CD4-positive, alpha-beta T cell (primary cell): ENCODE data around the gene MKNK2. TPM values are rescaled to one million over a fixed set of nuclear protein-coding genes. Genes with fewer than 3 reads are reported as not detected.

ENCODE experiments used
- ATAC-seq: fragments of 200-7000 bp; cut with Tn5 transposase; one replicate; pipeline ENCODE4 v1.10.0; 2022; ENCODE audit warnings: mild to moderate bottlenecking; ENCODE audit not compliant: poor library complexity
- CTCF ChIA-PET: fragments of 350-600 bp; sonication (Branson Sonifier 250); formaldehyde crosslinking; loops from one replicate; lab custom pipeline; 2021; ENCODE audit warnings: antibody characterized with exemption, inconsistent platforms; lab: Charles Lee
- POLR2A ChIA-PET: fragments of 350-600 bp; sonication (Branson Sonifier 250); formaldehyde crosslinking; loops from one replicate; lab custom pipeline; 2021; ENCODE audit warnings: antibody characterized with exemption, inconsistent platforms; lab: Charles Lee
- DNase-seq, 14 experiments: peaks; one replicate each; pipeline ENCODE4 v3.0.0-alpha.2; 2013 to 2020; ENCODE audit warnings: mixed read lengths in 2 of 14
- H3K27ac ChIP-seq, 2 donors: one replicate each; pipeline versions ENCODE4 v1.5.1 to v1.7.0; 2013; ENCODE audit warnings: low read length in 2 of 2, low read depth in 1 of 2, mild to moderate bottlenecking in 1 of 2
- H3K27me3 ChIP-seq, 2 experiments: 1 replicate in 1 of 2; 2 replicates in 1 of 2; pipeline versions ENCODE4 v1.6.1 to v1.7.0; 2013; ENCODE audit warnings: low read length in 2 of 2, control low read depth in 1 of 2, mild to moderate bottlenecking in 1 of 2, moderate library complexity in 1 of 2; ENCODE audit not compliant: insufficient read depth in 2 of 2, control insufficient read depth in 1 of 2
- H3K36me3 ChIP-seq: one replicate; pipeline ENCODE4 v1.6.1; 2013; ENCODE audit warnings: low read length, control low read depth; ENCODE audit not compliant: insufficient read depth
- H3K4me1 ChIP-seq: one replicate; pipeline ENCODE4 v1.6.1; 2013; ENCODE audit warnings: low read length, control low read depth; ENCODE audit not compliant: insufficient read depth
- H3K4me3 ChIP-seq: one replicate; pipeline ENCODE4 v1.5.1; 2013; ENCODE audit warnings: mild to moderate bottlenecking, low read length, moderate library complexity
- H3K9me3 ChIP-seq, 2 experiments: 1 replicate in 1 of 2; 2 replicates in 1 of 2; pipeline versions ENCODE4 v1.6.1 to v1.7.0; 2013; ENCODE audit warnings: low read length in 2 of 2, mild to moderate bottlenecking in 2 of 2, control low read depth in 1 of 2, moderate library complexity in 1 of 2; ENCODE audit not compliant: control insufficient read depth in 1 of 2, insufficient read depth in 1 of 2
- H3K27ac Mint-ChIP-seq: one replicate; pipeline ENCODE4 v1.8.0; 2020; ENCODE audit warnings: mixed read lengths
- H3K27me3 Mint-ChIP-seq: one replicate; pipeline ENCODE4 v1.8.0; 2021; ENCODE audit warnings: mixed read lengths
- H3K36me3 Mint-ChIP-seq: one replicate; pipeline ENCODE4 v1.8.0; 2021; ENCODE audit warnings: low read depth, mixed read lengths
- H3K4me1 Mint-ChIP-seq: one replicate; pipeline ENCODE4 v1.8.0; 2021; ENCODE audit warnings: low read depth, mixed read lengths
- H3K4me3 Mint-ChIP-seq: one replicate; pipeline ENCODE4 v1.8.0; 2020; ENCODE audit warnings: mild to moderate bottlenecking, mixed read lengths
- H3K9me3 Mint-ChIP-seq: one replicate; pipeline ENCODE4 v1.8.0; 2020; ENCODE audit warnings: mixed read lengths
- intact Hi-C, 2 experiments: fragments of 100-400 bp; cut with DNase I in 1 of 2; cut with micrococcal nuclease in 1 of 2; formaldehyde crosslinking; loops; one replicate each; pipeline versions ENCODE4 v1.15.1 to v1.9.0; 2023 to 2025; cut with DNase I, micrococcal nuclease
- total RNA-seq, 174 experiments: library from RNA in 2 of 174; stranded (reverse) in 2 of 174; gene quantifications; one replicate each; pipeline ENCODE4 v1.2.3 and lab custom pipeline; 2021 to 2026
- TF ChIP-seq, protein P1 (sequence below): fragments of 200-600 bp; IDR thresholded peaks from one replicate; pipeline ENCODE4 v1.8.0; 2022; ENCODE audit warnings: antibody characterized with exemption, mild to moderate bottlenecking

Gene MKNK2
- total RNA-seq, 2 experiments from 2014 or later: 325 to 347 TPM

DNA sequence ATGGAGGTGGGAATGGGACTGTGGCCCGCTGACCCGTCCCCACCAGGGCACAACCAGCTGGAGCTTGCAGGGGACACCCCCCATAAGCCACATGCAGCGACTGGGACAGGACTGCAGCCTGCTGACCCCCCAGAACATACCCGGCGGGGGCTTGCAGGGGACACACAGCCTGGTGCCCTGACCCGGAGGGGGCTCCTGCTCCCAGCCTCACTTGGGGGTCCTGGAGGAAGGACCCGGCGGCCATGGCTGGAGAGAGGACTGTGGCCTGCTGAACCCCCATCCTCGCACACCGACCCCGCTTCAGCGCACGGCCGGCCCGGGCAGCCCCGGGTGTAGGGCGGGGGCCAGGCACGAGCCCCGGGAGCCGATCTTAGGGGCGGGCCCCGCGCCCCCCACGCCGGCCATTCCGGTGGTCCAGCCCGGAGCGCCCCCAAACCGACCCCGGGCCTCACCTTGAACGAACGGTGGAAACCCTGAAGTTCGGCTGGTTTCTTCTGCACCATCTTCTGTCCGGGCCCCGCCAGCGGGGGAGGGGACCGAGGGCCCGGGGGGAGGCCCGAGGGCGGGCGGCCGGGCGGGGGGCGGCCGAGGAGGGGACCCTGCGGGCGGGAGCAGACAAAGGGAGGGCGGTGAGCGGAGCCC, 574 bp downstream of the MKNK2 start:
- TF ChIP-seq, protein P1, sequence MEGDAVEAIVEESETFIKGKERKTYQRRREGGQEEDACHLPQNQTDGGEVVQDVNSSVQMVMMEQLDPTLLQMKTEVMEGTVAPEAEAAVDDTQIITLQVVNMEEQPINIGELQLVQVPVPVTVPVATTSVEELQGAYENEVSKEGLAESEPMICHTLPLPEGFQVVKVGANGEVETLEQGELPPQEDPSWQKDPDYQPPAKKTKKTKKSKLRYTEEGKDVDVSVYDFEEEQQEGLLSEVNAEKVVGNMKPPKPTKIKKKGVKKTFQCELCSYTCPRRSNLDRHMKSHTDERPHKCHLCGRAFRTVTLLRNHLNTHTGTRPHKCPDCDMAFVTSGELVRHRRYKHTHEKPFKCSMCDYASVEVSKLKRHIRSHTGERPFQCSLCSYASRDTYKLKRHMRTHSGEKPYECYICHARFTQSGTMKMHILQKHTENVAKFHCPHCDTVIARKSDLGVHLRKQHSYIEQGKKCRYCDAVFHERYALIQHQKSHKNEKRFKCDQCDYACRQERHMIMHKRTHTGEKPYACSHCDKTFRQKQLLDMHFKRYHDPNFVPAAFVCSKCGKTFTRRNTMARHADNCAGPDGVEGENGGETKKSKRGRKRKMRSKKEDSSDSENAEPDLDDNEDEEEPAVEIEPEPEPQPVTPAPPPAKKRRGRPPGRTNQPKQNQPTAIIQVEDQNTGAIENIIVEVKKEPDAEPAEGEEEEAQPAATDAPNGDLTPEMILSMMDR: no peak
- no peaks in the 10 kb centered on the region for H3K27me3 ChIP-seq
- no peaks in the 10 kb centered on the region for H3K9me3 Mint-ChIP-seq
- H3K9me3 ChIP-seq: no peaks in the 10 kb centered on the region
- H3K36me3 Mint-ChIP-seq: peaks cover 26% of the 10 kb centered on the region
- intact Hi-C loops: loop anchor here (5.0 kb wide), 1 partner anchor 33 kb away; the partner anchor contains the start of gene BTBD2 (in 2 of the 2)
- DNase-seq (peak in 3 of 14 experiments; percentile 14 to 39 (median 25)), ATAC-seq (peak; percentile 1)
- H3K4me3 ChIP-seq: peak overlapping the region; percentile 99
- H3K4me1 Mint-ChIP-seq: peaks cover 33% of the 10 kb centered on the region
- peak overlapping the region; percentile 85 for H3K27ac Mint-ChIP-seq
- H3K4me3 Mint-ChIP-seq: peak overlapping the region; percentile 90
- POLR2A ChIA-PET: interaction anchor here (0.6 to 3.7 kb wide), 6 partner anchors 8 to 45 kb away, joined by 3 to 18 read pairs (median 5); partner anchors contain the start of gene MOB3A
- no peaks in the 10 kb centered on the region for H3K27me3 Mint-ChIP-seq
- H3K36me3 ChIP-seq: peaks cover 42% of the 10 kb centered on the region
- peaks cover 78% of the 10 kb centered on the region for H3K4me1 ChIP-seq
- CTCF ChIA-PET: no interaction called here
- peak overlapping the region; percentile 74 to 83 for H3K27ac ChIP-seq

DNA sequence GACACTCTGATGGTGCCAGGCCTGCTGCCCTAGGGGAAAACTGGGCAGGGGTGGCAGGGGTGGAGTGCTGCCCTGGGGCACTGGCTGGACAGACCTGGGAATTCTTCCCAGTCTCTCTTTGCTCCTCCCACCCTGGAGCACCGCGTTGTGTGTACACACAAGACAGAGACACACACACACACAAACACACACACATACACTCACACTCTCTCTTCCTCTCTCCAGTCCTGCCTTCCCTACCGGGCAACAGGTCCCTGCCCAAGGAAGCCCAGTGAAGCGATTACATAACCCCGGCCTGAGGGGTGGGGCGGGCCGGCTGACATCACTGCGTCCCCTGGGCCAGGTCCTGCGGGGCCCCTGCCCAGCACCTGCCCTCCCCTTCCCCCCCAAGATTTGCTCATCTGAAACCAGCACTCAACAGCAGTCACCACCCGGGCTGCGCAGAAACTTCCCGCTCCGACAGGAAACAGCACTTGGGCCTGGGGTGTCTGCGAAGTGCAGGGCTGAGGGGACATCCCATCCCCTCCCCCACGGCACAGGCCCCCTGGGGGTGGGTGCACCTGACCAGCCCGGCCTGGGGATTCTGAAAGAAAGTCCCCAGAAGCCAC, 1.2 kb downstream of the MKNK2 start:
- H3K9me3 Mint-ChIP-seq: no peaks in the 10 kb centered on the region
- Histone ChIP-seq H3K36me3 (peaks cover 47% of the 10 kb centered on the region), H3K27me3 (no peaks in the 10 kb centered on the region), H3K4me3 (peak overlapping the region; percentile 99), H3K9me3 (no peaks in the 10 kb centered on the region), H3K4me1 (peaks cover 79% of the 10 kb centered on the region), H3K27ac (peak overlapping the region; percentile 74 to 83)
- H3K27ac Mint-ChIP-seq: peak overlapping the region; percentile 85
- ChIA-PET POLR2A (interaction anchor here (0.6 to 3.7 kb wide), 5 partner anchors 8 to 45 kb away, joined by 3 to 18 read pairs (median 5); partner anchors contain the start of gene MOB3A), CTCF (no interaction called here)
- peaks cover 30% of the 10 kb centered on the region for H3K4me1 Mint-ChIP-seq
- H3K27me3 Mint-ChIP-seq: no peaks in the 10 kb centered on the region
- peak overlapping the region; percentile 90 for H3K4me3 Mint-ChIP-seq
- TF ChIP-seq, protein P1: no peak
- DNase-seq: peak in 13 of 14 experiments; percentile 44 to 82 (median 58)
- peak; percentile 29 for ATAC-seq
- peaks cover 31% of the 10 kb centered on the region for H3K36me3 Mint-ChIP-seq
- intact Hi-C loops: loop anchor here (5.0 kb wide), 1 partner anchor 33 kb away; the partner anchor contains the start of gene BTBD2 (in 2 of the 2)

DNA sequence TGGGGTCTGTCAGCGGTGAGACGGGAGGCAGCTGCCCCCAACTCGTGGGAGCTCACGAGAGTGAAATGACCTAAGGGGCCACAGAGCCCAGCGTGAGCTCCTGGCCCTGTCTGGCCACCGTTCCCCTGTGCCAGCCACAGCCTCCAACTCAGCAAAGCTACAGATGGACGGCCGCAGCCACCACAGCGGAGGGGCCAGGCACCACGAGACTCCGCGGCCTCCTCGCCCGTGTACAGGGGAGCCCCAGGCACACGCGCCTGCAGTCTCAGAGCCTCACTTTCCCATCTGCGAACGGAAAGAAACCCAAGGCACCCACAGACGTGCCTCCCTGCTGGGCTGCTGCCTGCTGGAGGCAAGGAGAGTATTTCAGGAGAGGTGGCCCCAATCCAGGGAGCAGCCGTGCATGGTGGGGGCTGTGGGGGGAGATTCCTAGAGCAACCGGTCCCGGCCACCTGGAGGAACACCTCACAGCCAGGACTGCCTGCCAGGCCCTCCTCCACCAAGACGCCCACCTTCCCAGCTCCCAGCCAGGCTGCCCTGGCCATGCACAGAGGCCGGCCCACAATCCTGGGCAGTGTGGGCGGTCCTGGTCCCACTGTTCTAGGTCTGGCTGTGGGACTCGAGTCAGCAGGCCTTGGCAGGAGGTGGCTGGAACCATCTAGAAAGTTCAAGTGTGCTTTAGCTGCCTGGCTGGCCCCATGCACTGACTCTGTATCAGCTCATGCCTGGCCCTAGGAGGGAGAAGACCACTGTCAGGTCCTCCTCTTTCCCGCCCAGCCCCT, 1.9 kb downstream of the MKNK2 start:
- Mint-ChIP-seq H3K27ac (peak overlapping the region; percentile 85), H3K36me3 (peaks cover 36% of the 10 kb centered on the region), H3K27me3 (no peaks in the 10 kb centered on the region), H3K9me3 (no peaks in the 10 kb centered on the region), H3K4me3 (peak overlapping the region; percentile 90), H3K4me1 (peaks cover 32% of the 10 kb centered on the region)
- ChIA-PET POLR2A (interaction anchor here (0.9 to 3.7 kb wide), 6 partner anchors 7 to 46 kb away, joined by 3 to 18 read pairs (median 5); partner anchors contain the start of gene MOB3A), CTCF (no interaction called here)
- Histone ChIP-seq H3K27me3 (no peaks in the 10 kb centered on the region), H3K36me3 (peaks cover 54% of the 10 kb centered on the region), H3K4me3 (peak overlapping the region; percentile 99), H3K4me1 (peaks cover 82% of the 10 kb centered on the region), H3K27ac (peak overlapping the region; percentile 74 to 83), H3K9me3 (no peaks in the 10 kb centered on the region)
- intact Hi-C loops: no loop called here
- TF ChIP-seq, protein P1: no peak
- ATAC-seq (no peak), DNase-seq (peak in 1 of 14 experiments; percentile 34)
